ENCODE results near the gene MMP17. TPM values are rescaled to one million over a fixed set of nuclear protein-coding genes. Genes with fewer than 3 reads are reported as not detected.

Gene MMP17
- total and polyA plus RNA-seq, 2 donors (not counting 1 experiment from before 2014, with no cell fraction given), result 3.2 to 13.5 TPM

- DNase-seq (ENCODE audit: low read depth in 2 of 2), result no peak
- peaks cover 5% of the 10 kb centered on the region for H3K27me3 ChIP-seq (ENCODE audit: control insufficient read depth, insufficient read depth, low read length)
- TF ChIP-seq EZH2 (IDR thresholded peaks at IDR 0.05; ENCODE audit: low read length, missing control alignments), result no peak
- no peak for TF ChIP-seq CTCF (conservative IDR thresholded peaks at IDR 0.05 in 1 of 2, IDR thresholded peaks at IDR 0.05 in 1 of 2; ENCODE audit: low read depth in 1 of 2, low read length in 2 of 2)
- no peak overlapping the region for H3K27ac ChIP-seq (ENCODE audit: insufficient read depth, low read length)
- no peaks in the 10 kb centered on the region for H3K36me3 ChIP-seq (ENCODE audit: control insufficient read depth, insufficient read depth, low read length)
- no peak overlapping the region for H2AFZ ChIP-seq (ENCODE audit: low read length)
- no peak overlapping the region for H3K4me2 ChIP-seq (ENCODE audit: extremely low read depth, insufficient read depth, low read length)
- no peaks in the 10 kb centered on the region for H3K79me2 ChIP-seq (ENCODE audit: control insufficient read depth, insufficient read depth, low read length)
- no peaks in the 10 kb centered on the region for H3K4me1 ChIP-seq (ENCODE audit: control insufficient read depth, extremely low read depth, insufficient read depth, low read length)
- H3K9ac ChIP-seq (ENCODE audit: insufficient read depth, low read length), result no peak overlapping the region
- no peak overlapping the region for H3K4me3 ChIP-seq (replicated peaks in 1 of 4; ENCODE audit: control extremely low read depth in 1 of 4, insufficient read depth in 1 of 4, low read depth in 3 of 4, low read length in 4 of 4)
- no peaks in the 10 kb centered on the region for H4K20me1 ChIP-seq (ENCODE audit: control insufficient read depth, extremely low read depth, insufficient read depth, low read length)
- no peaks in the 10 kb centered on the region for H3K9me3 ChIP-seq (ENCODE audit: control insufficient read depth, insufficient read depth, low read depth, low read length)
Measured at GRCh38 chr12:131851741-131852550, 23.8 kb downstream of the MMP17 start.

- Histone ChIP-seq H3K9ac (ENCODE audit: insufficient read depth, low read length) (no peak overlapping the region), H3K4me2 (ENCODE audit: extremely low read depth, insufficient read depth, low read length) (no peak overlapping the region), H3K9me3 (ENCODE audit: control insufficient read depth, insufficient read depth, low read depth, low read length) (no peaks in the 10 kb centered on the region), H3K27ac (ENCODE audit: insufficient read depth, low read length) (no peak overlapping the region), H3K4me1 (ENCODE audit: control insufficient read depth, extremely low read depth, insufficient read depth, low read length) (no peaks in the 10 kb centered on the region), H4K20me1 (ENCODE audit: control insufficient read depth, extremely low read depth, insufficient read depth, low read length) (no peaks in the 10 kb centered on the region), H3K27me3 (ENCODE audit: control insufficient read depth, insufficient read depth, low read length) (peaks cover 5% of the 10 kb centered on the region), H2AFZ (ENCODE audit: low read length) (no peak overlapping the region), H3K4me3 (replicated peaks in 1 of 4; ENCODE audit: control extremely low read depth in 1 of 4, insufficient read depth in 1 of 4, low read depth in 3 of 4, low read length in 4 of 4) (no peak overlapping the region), H3K79me2 (ENCODE audit: control insufficient read depth, insufficient read depth, low read length) (no peaks in the 10 kb centered on the region), H3K36me3 (ENCODE audit: control insufficient read depth, insufficient read depth, low read length) (no peaks in the 10 kb centered on the region)
- TF ChIP-seq CTCF (conservative IDR thresholded peaks at IDR 0.05 in 1 of 2, IDR thresholded peaks at IDR 0.05 in 1 of 2; ENCODE audit: low read depth in 1 of 2, low read length in 2 of 2), result no peak
- no peak for TF ChIP-seq EZH2 (IDR thresholded peaks at IDR 0.05; ENCODE audit: low read length, missing control alignments)
- DNase-seq (ENCODE audit: low read depth in 2 of 2), result peak in 1 of 2 donors; percentile 46
Measured at GRCh38 chr12:131852551-131853299, 24.5 kb downstream of the MMP17 start.

Data from fibroblast of lung (primary cell).